WTC11 (cell line): ENCODE data around the gene TMEM135. TPM values are rescaled to one million over a fixed set of nuclear protein-coding genes. Genes with fewer than 3 reads are reported as not detected.

Experiments used
- ATAC-seq: fragments of 200-7000 bp; cut with Tn5 transposase; 2 replicates; pipeline ENCODE4 v1.10.0; 2021; ENCODE audit warnings: mild to moderate bottlenecking, moderate library complexity
- CTCF ChIA-PET: fragments of 300-600 bp; sonication (Branson Sonifier 250); formaldehyde crosslinking; loops from one replicate; lab custom pipeline; 2021; ENCODE audit warnings: antibody characterized with exemption; lab: Charles Lee
- POLR2A ChIA-PET: fragments of 350-600 bp; sonication (Branson Sonifier 250); formaldehyde crosslinking; loops from one replicate; lab custom pipeline; 2021; ENCODE audit warnings: antibody characterized with exemption; lab: Charles Lee
- DNase-seq: peaks from one replicate; pipeline ENCODE4 v3.0.0; 2021; ENCODE audit warnings: low spot score
- H3K27ac Mint-ChIP-seq: 2 replicates; pipeline ENCODE4 v1.8.0; 2021; ENCODE audit warnings: mixed read lengths
- H3K27me3 Mint-ChIP-seq: 2 replicates; pipeline ENCODE4 v1.8.0; 2021; ENCODE audit warnings: low read depth, mild to moderate bottlenecking, moderate library complexity, mixed read lengths
- H3K36me3 Mint-ChIP-seq: 2 replicates; pipeline ENCODE4 v1.8.0; 2021; ENCODE audit warnings: mixed read lengths
- H3K4me1 Mint-ChIP-seq: 2 replicates; pipeline ENCODE4 v1.8.0; 2022; ENCODE audit warnings: mixed read lengths
- H3K4me3 Mint-ChIP-seq: 2 replicates; pipeline ENCODE4 v1.8.0; 2021; ENCODE audit warnings: mild to moderate bottlenecking, moderate library complexity, mixed read lengths
- H3K9me3 Mint-ChIP-seq: 2 replicates; pipeline ENCODE4 v1.8.0; 2021; ENCODE audit warnings: mixed read lengths
- HMGA2 ChIP-seq: fragments of 250-450 bp; sonication (Bioruptor Pico); IDR thresholded peaks from 2 replicates; pipeline ENCODE4 v1.4.0; 2021; ENCODE audit warnings: mild to moderate bottlenecking, moderate library complexity
- IRF2 ChIP-seq: sonication (generic); formaldehyde crosslinking; IDR thresholded peaks from 2 replicates; pipeline ENCODE4 v1.8.0; 2022; ENCODE audit warnings: low read depth, missing genetic modification reagents, borderline replicate concordance
- JUN ChIP-seq: sonication (generic); formaldehyde crosslinking; IDR thresholded peaks from 2 replicates; pipeline ENCODE4 v1.8.0; 2023; ENCODE audit warnings: mild to moderate bottlenecking, missing genetic modification reagents
- NFE2L1 ChIP-seq: sonication (generic); formaldehyde crosslinking; IDR thresholded peaks from 2 replicates; pipeline ENCODE4 v1.8.1; 2023; ENCODE audit warnings: missing genetic modification reagents
- NR3C1 ChIP-seq: sonication (generic); formaldehyde crosslinking; conservative IDR thresholded peaks from 2 replicates; pipeline ENCODE4 v1.8.1; 2023; ENCODE audit warnings: low read depth, mild to moderate bottlenecking, missing genetic modification reagents
- OVOL2 ChIP-seq: fragments of 250-450 bp; sonication (Bioruptor Pico); IDR thresholded peaks from 2 replicates; pipeline ENCODE4 v1.9.0; 2021; ENCODE audit warnings: mild to moderate bottlenecking, borderline replicate concordance
- PRDM15 ChIP-seq: sonication (generic); formaldehyde crosslinking; IDR thresholded peaks from 2 replicates; pipeline ENCODE4 v1.8.0; 2022; ENCODE audit warnings: missing genetic modification reagents
- SP1 ChIP-seq: sonication (generic); formaldehyde crosslinking; conservative IDR thresholded peaks from 2 replicates; pipeline ENCODE4 v1.8.1; 2022; ENCODE audit warnings: missing genetic modification reagents
- TEAD1 ChIP-seq: sonication (generic); formaldehyde crosslinking; IDR thresholded peaks from 2 replicates; pipeline ENCODE4 v1.8.0; 2022; ENCODE audit warnings: mild to moderate bottlenecking, missing genetic modification reagents
- USF1 ChIP-seq: sonication (generic); formaldehyde crosslinking; IDR thresholded peaks from 2 replicates; pipeline ENCODE4 v1.8.0; 2022; ENCODE audit warnings: mild to moderate bottlenecking, missing genetic modification reagents
- ZBTB21 ChIP-seq: sonication (generic); formaldehyde crosslinking; IDR thresholded peaks from 2 replicates; pipeline ENCODE4 v1.8.1; 2023; ENCODE audit warnings: mild to moderate bottlenecking, missing genetic modification reagents, borderline replicate concordance
- ZNF219 ChIP-seq: sonication (generic); formaldehyde crosslinking; IDR thresholded peaks from 2 replicates; pipeline ENCODE4 v1.8.0; 2023; ENCODE audit warnings: missing genetic modification reagents, mild to moderate bottlenecking, borderline replicate concordance
- ZNF423 ChIP-seq: fragments of 250-450 bp; sonication (Bioruptor Pico); IDR thresholded peaks from 2 replicates; pipeline ENCODE4 v2.1.2; 2022; ENCODE audit warnings: mild to moderate bottlenecking, moderate library complexity
- ZNF532 ChIP-seq: fragments of 250-450 bp; sonication (Bioruptor Pico); IDR thresholded peaks from 2 replicates; pipeline ENCODE4 v1.9.0; 2021; ENCODE audit warnings: mild to moderate bottlenecking, borderline replicate concordance
- ZNF671 ChIP-seq: fragments of 250-450 bp; sonication (Bioruptor Pico); IDR thresholded peaks from 2 replicates; pipeline ENCODE4 v1.8.0; 2021; ENCODE audit warnings: mild to moderate bottlenecking
- total RNA-seq: library from RNA; stranded (reverse); gene quantifications from 3 replicates; pipeline ENCODE4 v1.2.3, GENCODE V29; 2021
- TF ChIP-seq, protein P1 (sequence below): sonication (generic); formaldehyde crosslinking; IDR thresholded peaks from 2 replicates; pipeline ENCODE4 v1.8.1; 2023; ENCODE audit warnings: mild to moderate bottlenecking, missing genetic modification reagents, borderline replicate concordance
- TF ChIP-seq, protein P2 (sequence below): fragments of 250-450 bp; sonication (Bioruptor Pico); IDR thresholded peaks from 2 replicates; pipeline ENCODE4 v2.1.2; 2022; ENCODE audit warnings: mild to moderate bottlenecking, moderate library complexity

TMEM135 gene
- total RNA-seq, 1 experiment from 2014 or later: 35.8 TPM

DNA sequence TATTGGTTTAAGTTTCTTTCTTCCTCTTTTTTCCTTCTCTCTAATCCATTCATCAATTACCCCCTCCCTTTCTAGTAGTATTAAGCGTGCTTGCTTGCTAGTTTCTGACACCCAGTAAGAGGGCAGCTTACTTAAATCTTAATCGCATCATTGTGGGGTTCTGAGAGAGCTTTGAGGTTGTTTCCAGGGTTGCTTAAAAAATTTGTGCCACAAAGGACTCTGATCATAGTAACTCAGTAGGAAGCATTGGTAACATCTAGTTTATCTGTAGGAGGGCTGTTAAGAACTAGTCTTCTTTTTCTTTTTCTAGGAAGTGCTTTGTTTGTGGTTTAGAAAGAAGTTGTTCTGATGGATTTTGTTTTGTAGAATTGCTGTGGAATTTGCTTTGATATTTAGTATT is 45.3 kb downstream of the TMEM135 start:
- peaks cover 28% of the 10 kb centered on the region for H3K4me1 Mint-ChIP-seq
- peak overlapping the region; percentile 64 for H3K27ac Mint-ChIP-seq
- peak overlapping the region; percentile 42 for H3K4me3 Mint-ChIP-seq
- ChIA-PET CTCF (interaction anchor here (1.3 kb wide), 1 partner anchor 144 kb away, joined by 3 read pairs; no protein-coding TSS in a partner anchor), POLR2A (no interaction called here)
- peak; percentile 27; the same call in 1 of the 2 replicates for TF ChIP-seq ZNF423 (CRISPR knock-in tag)
- no peak for TF ChIP-seq OVOL2 (CRISPR knock-in tag)
- H3K27me3 Mint-ChIP-seq: peaks cover 63% of the 10 kb centered on the region
- peaks cover 26% of the 10 kb centered on the region for H3K36me3 Mint-ChIP-seq
- ATAC-seq (peak; percentile 97), DNase-seq (no peak)
- H3K9me3 Mint-ChIP-seq: peaks cover 23% of the 10 kb centered on the region

GRCh38 chr11:87092159-87092558 is 54.4 kb downstream of the TMEM135 start:
- POLR2A ChIA-PET: no interaction called here
- TF ChIP-seq ZNF219 (no peak), ZBTB21 (CRISPR knock-in tag) (no peak)
- H3K27ac Mint-ChIP-seq: no peak overlapping the region
- H3K9me3 Mint-ChIP-seq: peaks cover 29% of the 10 kb centered on the region
- no peak for DNase-seq
- H3K4me1 Mint-ChIP-seq: no peaks in the 10 kb centered on the region
- CTCF ChIA-PET: no interaction called here
- no peak for ATAC-seq
- H3K36me3 Mint-ChIP-seq: peaks cover 29% of the 10 kb centered on the region
- H3K27me3 Mint-ChIP-seq: peaks cover 2% of the 10 kb centered on the region; the same call in 1 of the 2 replicates
- H3K4me3 Mint-ChIP-seq: no peak overlapping the region

GRCh38 chr11:87092567-87092966 is 54.8 kb downstream of the TMEM135 start:
- TF ChIP-seq NFE2L1 (no peak), NR3C1 (CRISPR knock-in tag) (no peak), SP1 (CRISPR knock-in tag) (no peak), ZNF532 (CRISPR knock-in tag) (no peak), TEAD1 (CRISPR knock-in tag) (no peak), PRDM15 (no peak), ZBTB21 (CRISPR knock-in tag) (no peak), IRF2 (CRISPR knock-in tag) (no peak), JUN (CRISPR knock-in tag) (no peak), HMGA2 (CRISPR knock-in tag) (no peak), ZNF671 (no peak), USF1 (CRISPR knock-in tag) (no peak)
- TF ChIP-seq, protein P1, sequence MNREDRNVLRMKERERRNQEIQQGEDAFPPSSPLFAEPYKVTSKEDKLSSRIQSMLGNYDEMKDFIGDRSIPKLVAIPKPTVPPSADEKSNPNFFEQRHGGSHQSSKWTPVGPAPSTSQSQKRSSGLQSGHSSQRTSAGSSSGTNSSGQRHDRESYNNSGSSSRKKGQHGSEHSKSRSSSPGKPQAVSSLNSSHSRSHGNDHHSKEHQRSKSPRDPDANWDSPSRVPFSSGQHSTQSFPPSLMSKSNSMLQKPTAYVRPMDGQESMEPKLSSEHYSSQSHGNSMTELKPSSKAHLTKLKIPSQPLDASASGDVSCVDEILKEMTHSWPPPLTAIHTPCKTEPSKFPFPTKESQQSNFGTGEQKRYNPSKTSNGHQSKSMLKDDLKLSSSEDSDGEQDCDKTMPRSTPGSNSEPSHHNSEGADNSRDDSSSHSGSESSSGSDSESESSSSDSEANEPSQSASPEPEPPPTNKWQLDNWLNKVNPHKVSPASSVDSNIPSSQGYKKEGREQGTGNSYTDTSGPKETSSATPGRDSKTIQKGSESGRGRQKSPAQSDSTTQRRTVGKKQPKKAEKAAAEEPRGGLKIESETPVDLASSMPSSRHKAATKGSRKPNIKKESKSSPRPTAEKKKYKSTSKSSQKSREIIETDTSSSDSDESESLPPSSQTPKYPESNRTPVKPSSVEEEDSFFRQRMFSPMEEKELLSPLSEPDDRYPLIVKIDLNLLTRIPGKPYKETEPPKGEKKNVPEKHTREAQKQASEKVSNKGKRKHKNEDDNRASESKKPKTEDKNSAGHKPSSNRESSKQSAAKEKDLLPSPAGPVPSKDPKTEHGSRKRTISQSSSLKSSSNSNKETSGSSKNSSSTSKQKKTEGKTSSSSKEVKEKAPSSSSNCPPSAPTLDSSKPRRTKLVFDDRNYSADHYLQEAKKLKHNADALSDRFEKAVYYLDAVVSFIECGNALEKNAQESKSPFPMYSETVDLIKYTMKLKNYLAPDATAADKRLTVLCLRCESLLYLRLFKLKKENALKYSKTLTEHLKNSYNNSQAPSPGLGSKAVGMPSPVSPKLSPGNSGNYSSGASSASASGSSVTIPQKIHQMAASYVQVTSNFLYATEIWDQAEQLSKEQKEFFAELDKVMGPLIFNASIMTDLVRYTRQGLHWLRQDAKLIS (CRISPR knock-in tag): no peak
- TF ChIP-seq, protein P2, sequence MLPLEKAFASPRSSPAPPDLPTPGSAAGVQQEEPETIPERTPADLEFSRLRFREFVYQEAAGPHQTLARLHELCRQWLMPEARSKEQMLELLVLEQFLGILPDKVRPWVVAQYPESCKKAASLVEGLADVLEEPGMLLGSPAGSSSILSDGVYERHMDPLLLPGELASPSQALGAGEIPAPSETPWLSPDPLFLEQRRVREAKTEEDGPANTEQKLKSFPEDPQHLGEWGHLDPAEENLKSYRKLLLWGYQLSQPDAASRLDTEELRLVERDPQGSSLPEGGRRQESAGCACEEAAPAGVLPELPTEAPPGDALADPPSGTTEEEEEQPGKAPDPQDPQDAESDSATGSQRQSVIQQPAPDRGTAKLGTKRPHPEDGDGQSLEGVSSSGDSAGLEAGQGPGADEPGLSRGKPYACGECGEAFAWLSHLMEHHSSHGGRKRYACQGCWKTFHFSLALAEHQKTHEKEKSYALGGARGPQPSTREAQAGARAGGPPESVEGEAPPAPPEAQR (CRISPR knock-in tag): no peak
- ATAC-seq: no peak
- H3K27me3 Mint-ChIP-seq: peaks cover 2% of the 10 kb centered on the region; the same call in 1 of the 2 replicates
- DNase-seq: no peak
- peaks cover 25% of the 10 kb centered on the region for H3K36me3 Mint-ChIP-seq
- ChIA-PET POLR2A (no interaction called here), CTCF (no interaction called here)
- peaks cover 25% of the 10 kb centered on the region for H3K9me3 Mint-ChIP-seq
- H3K4me1 Mint-ChIP-seq: no peaks in the 10 kb centered on the region
- no peak overlapping the region for H3K27ac Mint-ChIP-seq
- H3K4me3 Mint-ChIP-seq: no peak overlapping the region
